ENCODE measurements around the gene KIAA0319L. TPM values are rescaled to one million over a fixed set of nuclear protein-coding genes. Genes with fewer than 3 reads are reported as not detected.

The KIAA0319L gene
- total RNA-seq, 1 experiment from 2014 or later: 70.0 TPM

DNA sequence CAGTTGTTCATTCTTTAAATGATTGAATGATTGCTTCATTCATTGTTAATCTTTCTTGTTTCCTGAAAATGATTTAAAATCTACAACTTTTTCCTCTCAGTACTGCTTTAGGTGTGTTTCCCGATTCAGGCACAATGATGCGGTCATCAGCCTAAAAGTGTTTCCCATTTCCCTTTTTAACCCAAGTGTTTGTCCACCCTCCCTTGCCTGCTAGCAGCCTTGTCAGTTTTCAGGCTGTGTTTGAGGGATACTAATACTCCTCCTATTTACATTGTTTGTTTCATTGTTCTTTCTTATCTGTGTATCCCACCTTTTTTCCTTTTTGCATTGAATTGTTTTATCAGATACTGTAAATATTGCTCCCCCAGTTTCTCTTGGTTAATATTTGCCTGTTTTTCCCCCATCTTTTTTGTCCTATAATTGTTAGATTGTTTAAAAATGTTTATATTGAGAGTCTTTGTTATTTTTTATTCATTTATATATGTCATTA, 131.1 kb downstream of the KIAA0319L start:
- Mint-ChIP-seq H3K27ac (peak overlapping the region; percentile 75; the same call in 1 of the 2 replicates), H3K4me1 (peaks cover 23% of the 10 kb centered on the region), H3K4me3 (no peak overlapping the region), H3K9me3 (peaks cover 4% of the 10 kb centered on the region; the same call in 1 of the 2 replicates), H3K36me3 (peaks cover 30% of the 10 kb centered on the region), H3K27me3 (ENCODE audit: low read depth) (no peaks in the 10 kb centered on the region)
- TF ChIP-seq, protein P1, sequence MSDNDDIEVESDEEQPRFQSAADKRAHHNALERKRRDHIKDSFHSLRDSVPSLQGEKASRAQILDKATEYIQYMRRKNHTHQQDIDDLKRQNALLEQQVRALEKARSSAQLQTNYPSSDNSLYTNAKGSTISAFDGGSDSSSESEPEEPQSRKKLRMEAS (CRISPR knock-in tag; IDR thresholded peaks at IDR 0.05): no peak
- TF ChIP-seq MXD4 (CRISPR knock-in tag; IDR thresholded peaks at IDR 0.05; ENCODE audit: borderline replicate concordance) (no peak), CREM (CRISPR knock-in tag; IDR thresholded peaks at IDR 0.05) (no peak), TP53 (CRISPR knock-in tag; IDR thresholded peaks at IDR 0.05) (no peak), TEAD1 (CRISPR knock-in tag; IDR thresholded peaks at IDR 0.05) (no peak), TCF7 (CRISPR knock-in tag; IDR thresholded peaks at IDR 0.05; ENCODE audit: low read depth) (no peak), EMX1 (CRISPR knock-in tag; IDR thresholded peaks at IDR 0.05) (no peak), NR1H2 (CRISPR knock-in tag; IDR thresholded peaks at IDR 0.05) (no peak), ZNF671 (CRISPR knock-in tag; IDR thresholded peaks at IDR 0.05) (no peak)
- no peak for DNase-seq (ENCODE audit: low spot score)
- ChIA-PET CTCF (no interaction called here), POLR2A (no interaction called here)
- no peak for ATAC-seq

DNA sequence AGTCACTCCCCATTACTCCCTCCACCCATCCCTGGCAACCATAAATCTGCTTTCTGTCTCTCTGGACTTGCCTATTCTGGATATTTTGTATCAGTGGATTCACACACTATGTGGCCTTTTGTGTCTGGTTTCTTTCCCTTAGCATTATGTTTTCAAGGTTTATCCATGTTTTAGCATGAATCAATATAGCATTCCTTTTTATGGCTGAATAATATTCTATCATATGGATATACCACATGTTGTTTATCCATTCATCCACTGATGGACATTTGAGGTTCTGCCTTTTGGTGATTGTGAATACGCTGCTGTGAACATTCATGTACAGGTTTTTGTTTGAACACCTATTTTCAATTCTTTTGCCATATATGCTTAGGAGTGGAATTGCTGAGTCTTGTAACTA, 148.3 kb downstream of the KIAA0319L start:
- Mint-ChIP-seq H3K27me3 (ENCODE audit: low read depth) (no peaks in the 10 kb centered on the region; the same call in 1 of the 2 replicates), H3K4me3 (no peak overlapping the region), H3K27ac (no peak overlapping the region), H3K9me3 (peaks cover 8% of the 10 kb centered on the region), H3K4me1 (peaks cover 15% of the 10 kb centered on the region), H3K36me3 (peaks cover 69% of the 10 kb centered on the region)
- POLR2A ChIA-PET: no interaction called here
- CTCF ChIA-PET: no interaction called here
- TF ChIP-seq, protein P2, sequence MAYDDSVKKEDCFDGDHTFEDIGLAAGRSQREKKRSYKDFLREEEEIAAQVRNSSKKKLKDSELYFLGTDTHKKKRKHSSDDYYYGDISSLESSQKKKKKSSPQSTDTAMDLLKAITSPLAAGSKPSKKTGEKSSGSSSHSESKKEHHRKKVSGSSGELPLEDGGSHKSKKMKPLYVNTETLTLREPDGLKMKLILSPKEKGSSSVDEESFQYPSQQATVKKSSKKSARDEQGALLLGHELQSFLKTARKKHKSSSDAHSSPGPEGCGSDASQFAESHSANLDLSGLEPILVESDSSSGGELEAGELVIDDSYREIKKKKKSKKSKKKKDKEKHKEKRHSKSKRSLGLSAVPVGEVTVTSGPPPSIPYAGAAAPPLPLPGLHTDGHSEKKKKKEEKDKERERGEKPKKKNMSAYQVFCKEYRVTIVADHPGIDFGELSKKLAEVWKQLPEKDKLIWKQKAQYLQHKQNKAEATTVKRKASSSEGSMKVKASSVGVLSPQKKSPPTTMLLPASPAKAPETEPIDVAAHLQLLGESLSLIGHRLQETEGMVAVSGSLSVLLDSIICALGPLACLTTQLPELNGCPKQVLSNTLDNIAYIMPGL (CRISPR knock-in tag; IDR thresholded peaks at IDR 0.05): no peak
- TF ChIP-seq, protein P3, sequence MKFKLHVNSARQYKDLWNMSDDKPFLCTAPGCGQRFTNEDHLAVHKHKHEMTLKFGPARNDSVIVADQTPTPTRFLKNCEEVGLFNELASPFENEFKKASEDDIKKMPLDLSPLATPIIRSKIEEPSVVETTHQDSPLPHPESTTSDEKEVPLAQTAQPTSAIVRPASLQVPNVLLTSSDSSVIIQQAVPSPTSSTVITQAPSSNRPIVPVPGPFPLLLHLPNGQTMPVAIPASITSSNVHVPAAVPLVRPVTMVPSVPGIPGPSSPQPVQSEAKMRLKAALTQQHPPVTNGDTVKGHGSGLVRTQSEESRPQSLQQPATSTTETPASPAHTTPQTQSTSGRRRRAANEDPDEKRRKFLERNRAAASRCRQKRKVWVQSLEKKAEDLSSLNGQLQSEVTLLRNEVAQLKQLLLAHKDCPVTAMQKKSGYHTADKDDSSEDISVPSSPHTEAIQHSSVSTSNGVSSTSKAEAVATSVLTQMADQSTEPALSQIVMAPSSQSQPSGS (CRISPR knock-in tag; IDR thresholded peaks at IDR 0.05; ENCODE audit: borderline replicate concordance, low read depth): no peak
- TF ChIP-seq NFYB (CRISPR knock-in tag; conservative IDR thresholded peaks at IDR 0.05; ENCODE audit: low read depth): no peak
- TF ChIP-seq, protein P4, sequence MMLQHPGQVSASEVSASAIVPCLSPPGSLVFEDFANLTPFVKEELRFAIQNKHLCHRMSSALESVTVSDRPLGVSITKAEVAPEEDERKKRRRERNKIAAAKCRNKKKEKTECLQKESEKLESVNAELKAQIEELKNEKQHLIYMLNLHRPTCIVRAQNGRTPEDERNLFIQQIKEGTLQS (CRISPR knock-in tag; conservative IDR thresholded peaks at IDR 0.05): no peak
- no peak for TF ChIP-seq GTF2I (CRISPR knock-in tag; conservative IDR thresholded peaks at IDR 0.05)
- TF ChIP-seq, protein P1 (CRISPR knock-in tag; IDR thresholded peaks at IDR 0.05): no peak
- TF ChIP-seq, protein P5, sequence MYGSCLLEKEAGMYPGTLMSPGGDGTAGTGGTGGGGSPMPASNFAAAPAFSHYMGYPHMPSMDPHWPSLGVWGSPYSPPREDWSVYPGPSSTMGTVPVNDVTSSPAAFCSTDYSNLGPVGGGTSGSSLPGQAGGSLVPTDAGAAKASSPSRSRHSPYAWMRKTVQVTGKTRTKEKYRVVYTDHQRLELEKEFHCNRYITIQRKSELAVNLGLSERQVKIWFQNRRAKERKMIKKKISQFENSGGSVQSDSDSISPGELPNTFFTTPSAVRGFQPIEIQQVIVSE (CRISPR knock-in tag; IDR thresholded peaks at IDR 0.05; ENCODE audit: borderline replicate concordance): no peak
- no peak for TF ChIP-seq KAT7 (CRISPR knock-in tag; IDR thresholded peaks at IDR 0.05; ENCODE audit: borderline replicate concordance)
- TF ChIP-seq, protein P6, sequence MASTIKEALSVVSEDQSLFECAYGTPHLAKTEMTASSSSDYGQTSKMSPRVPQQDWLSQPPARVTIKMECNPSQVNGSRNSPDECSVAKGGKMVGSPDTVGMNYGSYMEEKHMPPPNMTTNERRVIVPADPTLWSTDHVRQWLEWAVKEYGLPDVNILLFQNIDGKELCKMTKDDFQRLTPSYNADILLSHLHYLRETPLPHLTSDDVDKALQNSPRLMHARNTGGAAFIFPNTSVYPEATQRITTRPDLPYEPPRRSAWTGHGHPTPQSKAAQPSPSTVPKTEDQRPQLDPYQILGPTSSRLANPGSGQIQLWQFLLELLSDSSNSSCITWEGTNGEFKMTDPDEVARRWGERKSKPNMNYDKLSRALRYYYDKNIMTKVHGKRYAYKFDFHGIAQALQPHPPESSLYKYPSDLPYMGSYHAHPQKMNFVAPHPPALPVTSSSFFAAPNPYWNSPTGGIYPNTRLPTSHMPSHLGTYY (CRISPR knock-in tag; IDR thresholded peaks at IDR 0.05): no peak
- TF ChIP-seq ZBTB21 (CRISPR knock-in tag; IDR thresholded peaks at IDR 0.05; ENCODE audit: borderline replicate concordance): no peak
- TF ChIP-seq ZNF317 (CRISPR knock-in tag; IDR thresholded peaks at IDR 0.05; ENCODE audit: borderline replicate concordance, low read depth): no peak
- TF ChIP-seq, protein P7, sequence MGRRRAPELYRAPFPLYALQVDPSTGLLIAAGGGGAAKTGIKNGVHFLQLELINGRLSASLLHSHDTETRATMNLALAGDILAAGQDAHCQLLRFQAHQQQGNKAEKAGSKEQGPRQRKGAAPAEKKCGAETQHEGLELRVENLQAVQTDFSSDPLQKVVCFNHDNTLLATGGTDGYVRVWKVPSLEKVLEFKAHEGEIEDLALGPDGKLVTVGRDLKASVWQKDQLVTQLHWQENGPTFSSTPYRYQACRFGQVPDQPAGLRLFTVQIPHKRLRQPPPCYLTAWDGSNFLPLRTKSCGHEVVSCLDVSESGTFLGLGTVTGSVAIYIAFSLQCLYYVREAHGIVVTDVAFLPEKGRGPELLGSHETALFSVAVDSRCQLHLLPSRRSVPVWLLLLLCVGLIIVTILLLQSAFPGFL (CRISPR knock-in tag; IDR thresholded peaks at IDR 0.05; ENCODE audit: borderline replicate concordance): no peak
- TF ChIP-seq, protein P8, sequence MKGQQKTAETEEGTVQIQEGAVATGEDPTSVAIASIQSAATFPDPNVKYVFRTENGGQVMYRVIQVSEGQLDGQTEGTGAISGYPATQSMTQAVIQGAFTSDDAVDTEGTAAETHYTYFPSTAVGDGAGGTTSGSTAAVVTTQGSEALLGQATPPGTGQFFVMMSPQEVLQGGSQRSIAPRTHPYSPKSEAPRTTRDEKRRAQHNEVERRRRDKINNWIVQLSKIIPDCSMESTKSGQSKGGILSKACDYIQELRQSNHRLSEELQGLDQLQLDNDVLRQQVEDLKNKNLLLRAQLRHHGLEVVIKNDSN (CRISPR knock-in tag; IDR thresholded peaks at IDR 0.05): no peak
- TF ChIP-seq ESRRA (CRISPR knock-in tag; IDR thresholded peaks at IDR 0.05; ENCODE audit: borderline replicate concordance): no peak
- TF ChIP-seq MXD4 (CRISPR knock-in tag; IDR thresholded peaks at IDR 0.05; ENCODE audit: borderline replicate concordance): no peak
- no peak for TF ChIP-seq ATF1 (CRISPR knock-in tag; IDR thresholded peaks at IDR 0.05)
- ATAC-seq (no peak), DNase-seq (ENCODE audit: low spot score) (no peak)
